ENCODE data around the gene APBA2. TPM values are rescaled to one million over a fixed set of nuclear protein-coding genes. Genes with fewer than 3 reads are reported as not detected.

APBA2 gene
- total RNA-seq, 1 donor from 2014 or later: 41.0 TPM

- Mint-ChIP-seq H3K36me3 (ENCODE audit: insufficient read depth) (no peaks in the 10 kb centered on the region), H3K9me3 (ENCODE audit: low read depth) (no peaks in the 10 kb centered on the region), H3K27ac (no peak overlapping the region), H3K27me3 (no peaks in the 10 kb centered on the region), H3K4me3 (ENCODE audit: low read depth) (no peak overlapping the region), H3K4me1 (ENCODE audit: low read depth) (peaks cover 9% of the 10 kb centered on the region)
- DNase-seq (ENCODE audit: low spot score, unreplicated experiment): no peak
- no peak for TF ChIP-seq CTCF (IDR thresholded peaks at IDR 0.05; ENCODE audit: unreplicated experiment)
Measured at GRCh38 chr15:29121907-29122306, 236.1 kb downstream of the APBA2 start.

- Mint-ChIP-seq H3K4me1 (ENCODE audit: low read depth) (peaks cover 9% of the 10 kb centered on the region), H3K4me3 (ENCODE audit: low read depth) (no peak overlapping the region), H3K9me3 (ENCODE audit: low read depth) (no peaks in the 10 kb centered on the region), H3K27ac (peak overlapping the region; percentile 62), H3K36me3 (ENCODE audit: insufficient read depth) (no peaks in the 10 kb centered on the region), H3K27me3 (no peaks in the 10 kb centered on the region)
- no peak for DNase-seq (ENCODE audit: low spot score, unreplicated experiment)
- TF ChIP-seq CTCF (IDR thresholded peaks at IDR 0.05; ENCODE audit: unreplicated experiment): no peak
Measured at GRCh38 chr15:29122506-29122905, 236.7 kb downstream of the APBA2 start.

- no peak overlapping the region for H3K27ac Mint-ChIP-seq
- no peak for DNase-seq (ENCODE audit: low spot score, unreplicated experiment)
- H3K9me3 Mint-ChIP-seq (ENCODE audit: low read depth): no peaks in the 10 kb centered on the region
- no peak overlapping the region for H3K4me3 Mint-ChIP-seq (ENCODE audit: low read depth)
- TF ChIP-seq CTCF (IDR thresholded peaks at IDR 0.05; ENCODE audit: unreplicated experiment): no peak
- H3K36me3 Mint-ChIP-seq (ENCODE audit: insufficient read depth): no peaks in the 10 kb centered on the region
- no peaks in the 10 kb centered on the region for H3K27me3 Mint-ChIP-seq
- peaks cover 9% of the 10 kb centered on the region for H3K4me1 Mint-ChIP-seq (ENCODE audit: low read depth)
Measured at GRCh38 chr15:29123171-29123570, 237.4 kb downstream of the APBA2 start.

GRCh38 chr15:29123991-29124390, 238.2 kb downstream of the APBA2 start:
- H3K4me3 Mint-ChIP-seq (ENCODE audit: low read depth): no peak overlapping the region
- no peaks in the 10 kb centered on the region for H3K36me3 Mint-ChIP-seq (ENCODE audit: insufficient read depth)
- H3K9me3 Mint-ChIP-seq (ENCODE audit: low read depth): no peaks in the 10 kb centered on the region
- DNase-seq (ENCODE audit: low spot score, unreplicated experiment): no peak
- H3K27me3 Mint-ChIP-seq: no peaks in the 10 kb centered on the region
- peaks cover 9% of the 10 kb centered on the region for H3K4me1 Mint-ChIP-seq (ENCODE audit: low read depth)
- no peak overlapping the region for H3K27ac Mint-ChIP-seq
- TF ChIP-seq CTCF (IDR thresholded peaks at IDR 0.05; ENCODE audit: unreplicated experiment): no peak

GRCh38 chr15:29124581-29125381, 239.0 kb downstream of the APBA2 start:
- no peak overlapping the region for H3K4me3 Mint-ChIP-seq (ENCODE audit: low read depth)
- no peaks in the 10 kb centered on the region for H3K9me3 Mint-ChIP-seq (ENCODE audit: low read depth)
- no peak for DNase-seq (ENCODE audit: low spot score, unreplicated experiment)
- peaks cover 9% of the 10 kb centered on the region for H3K4me1 Mint-ChIP-seq (ENCODE audit: low read depth)
- H3K27me3 Mint-ChIP-seq: peaks cover 3% of the 10 kb centered on the region
- no peak for TF ChIP-seq CTCF (IDR thresholded peaks at IDR 0.05; ENCODE audit: unreplicated experiment)
- H3K36me3 Mint-ChIP-seq (ENCODE audit: insufficient read depth): no peaks in the 10 kb centered on the region
- H3K27ac Mint-ChIP-seq: no peak overlapping the region

Measured in progenitor cell of endocrine pancreas (in vitro differentiated cells).